Choroid plexus epithelial cell (primary cell): ENCODE measurements around the gene USH2A.
A peak's percentile ranks its signal among the peaks of the same experiment; 100 is the strongest.

Source experiments
- DNase-seq: peaks from one replicate; pipeline ENCODE4 v3.0.0-alpha.2; 2010; ENCODE audit warnings: low read depth
- H3K4me3 ChIP-seq: 2 replicates; pipeline ENCODE4 v1.5.1; 2011; ENCODE audit warnings: low read depth, mild to moderate bottlenecking, control low read depth, low read length, moderate library complexity
- TF ChIP-seq, protein P1 (sequence below): conservative IDR thresholded peaks from 2 replicates; pipeline ENCODE4 v1.5.1; 2011; ENCODE audit warnings: low read depth, mild to moderate bottlenecking, control low read depth, inconsistent platforms, low read length, moderate library complexity

Gene USH2A

DNA sequence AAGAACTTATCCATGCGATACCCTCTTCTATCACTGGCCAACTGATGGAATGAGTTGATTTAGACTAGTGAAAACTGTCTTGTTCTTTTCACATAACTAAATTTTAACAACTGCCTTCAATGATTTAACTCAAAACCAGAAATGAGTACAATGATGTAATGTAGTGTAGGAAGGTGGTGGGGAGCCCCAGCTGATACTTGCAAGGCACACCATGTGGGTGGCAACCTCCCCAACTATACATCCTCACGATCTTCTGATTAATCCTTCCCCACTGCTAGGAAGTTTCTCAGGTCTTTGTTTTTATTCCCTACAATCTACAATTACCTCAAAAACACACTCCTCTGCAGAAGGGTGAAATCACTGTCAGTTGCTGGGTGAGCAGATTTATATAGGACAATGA lies 755.5 kb downstream of the USH2A start:
- TF ChIP-seq, protein P1, sequence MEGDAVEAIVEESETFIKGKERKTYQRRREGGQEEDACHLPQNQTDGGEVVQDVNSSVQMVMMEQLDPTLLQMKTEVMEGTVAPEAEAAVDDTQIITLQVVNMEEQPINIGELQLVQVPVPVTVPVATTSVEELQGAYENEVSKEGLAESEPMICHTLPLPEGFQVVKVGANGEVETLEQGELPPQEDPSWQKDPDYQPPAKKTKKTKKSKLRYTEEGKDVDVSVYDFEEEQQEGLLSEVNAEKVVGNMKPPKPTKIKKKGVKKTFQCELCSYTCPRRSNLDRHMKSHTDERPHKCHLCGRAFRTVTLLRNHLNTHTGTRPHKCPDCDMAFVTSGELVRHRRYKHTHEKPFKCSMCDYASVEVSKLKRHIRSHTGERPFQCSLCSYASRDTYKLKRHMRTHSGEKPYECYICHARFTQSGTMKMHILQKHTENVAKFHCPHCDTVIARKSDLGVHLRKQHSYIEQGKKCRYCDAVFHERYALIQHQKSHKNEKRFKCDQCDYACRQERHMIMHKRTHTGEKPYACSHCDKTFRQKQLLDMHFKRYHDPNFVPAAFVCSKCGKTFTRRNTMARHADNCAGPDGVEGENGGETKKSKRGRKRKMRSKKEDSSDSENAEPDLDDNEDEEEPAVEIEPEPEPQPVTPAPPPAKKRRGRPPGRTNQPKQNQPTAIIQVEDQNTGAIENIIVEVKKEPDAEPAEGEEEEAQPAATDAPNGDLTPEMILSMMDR: no peak
- DNase-seq: no peak
- H3K4me3 ChIP-seq: no peak overlapping the region

DNA sequence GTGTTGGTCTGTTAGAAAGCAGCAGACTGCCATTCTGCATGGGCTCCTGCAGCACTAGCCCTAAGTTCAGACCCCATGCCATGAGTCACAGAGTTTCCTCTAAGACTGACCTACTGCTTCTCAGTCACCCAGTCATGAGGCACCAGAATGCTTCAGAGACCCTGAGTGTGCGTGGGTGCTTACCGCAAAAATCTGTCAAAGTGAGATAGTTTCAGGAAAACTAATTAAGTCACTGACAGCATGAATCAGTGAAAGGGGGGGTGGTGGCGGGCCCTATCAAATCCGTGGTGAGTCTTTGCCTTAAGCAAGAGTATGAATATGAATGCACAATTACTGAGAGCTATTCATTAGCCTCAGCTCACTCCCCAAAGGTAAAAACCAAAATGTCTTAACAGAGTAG lies 758.0 kb downstream of the USH2A start:
- H3K4me3 ChIP-seq: no peak overlapping the region
- TF ChIP-seq, protein P1: no peak
- DNase-seq: peak; percentile 30

DNA sequence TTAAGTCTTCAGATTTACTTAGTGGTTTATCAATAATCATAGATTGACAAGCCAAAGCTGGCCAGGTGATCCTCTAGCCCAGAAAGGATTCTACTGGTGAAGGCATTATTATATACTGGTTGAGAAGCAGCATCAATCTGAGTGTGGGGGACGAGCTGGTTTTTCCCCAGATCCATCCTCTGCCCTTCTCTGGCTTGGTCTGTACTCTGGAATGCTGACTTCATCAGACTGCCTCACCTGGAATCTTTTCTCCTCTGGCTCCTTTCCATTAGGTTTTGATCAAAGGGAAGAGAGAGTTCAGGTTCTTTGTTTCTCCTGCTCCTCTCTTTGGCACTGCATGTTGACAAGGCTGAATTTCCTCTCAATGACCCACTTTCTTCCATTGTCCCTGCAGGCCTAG lies 762.2 kb downstream of the USH2A start:
- TF ChIP-seq, protein P1: no peak
- no peak for DNase-seq
- no peak overlapping the region for H3K4me3 ChIP-seq

DNA sequence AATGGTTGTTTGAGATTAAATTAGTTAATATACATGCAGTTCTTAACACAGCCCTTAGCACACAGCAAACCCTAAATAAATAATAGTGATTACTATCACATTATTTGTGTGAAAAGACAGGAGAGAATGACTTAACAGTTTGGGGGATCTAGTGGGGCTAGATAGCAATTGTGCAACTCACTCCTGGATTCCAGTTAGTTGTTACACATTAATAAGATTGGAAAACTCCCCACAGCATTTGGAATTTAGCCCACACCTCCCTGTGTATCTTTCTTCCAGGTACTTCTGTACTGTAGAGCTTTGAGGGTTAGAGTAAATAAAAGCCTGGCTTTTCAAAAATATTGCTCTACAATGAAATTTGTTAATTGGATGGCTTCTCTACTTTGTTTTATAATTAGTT lies 763.0 kb downstream of the USH2A start:
- no peak for DNase-seq
- TF ChIP-seq, protein P1: no peak
- no peak overlapping the region for H3K4me3 ChIP-seq

DNA sequence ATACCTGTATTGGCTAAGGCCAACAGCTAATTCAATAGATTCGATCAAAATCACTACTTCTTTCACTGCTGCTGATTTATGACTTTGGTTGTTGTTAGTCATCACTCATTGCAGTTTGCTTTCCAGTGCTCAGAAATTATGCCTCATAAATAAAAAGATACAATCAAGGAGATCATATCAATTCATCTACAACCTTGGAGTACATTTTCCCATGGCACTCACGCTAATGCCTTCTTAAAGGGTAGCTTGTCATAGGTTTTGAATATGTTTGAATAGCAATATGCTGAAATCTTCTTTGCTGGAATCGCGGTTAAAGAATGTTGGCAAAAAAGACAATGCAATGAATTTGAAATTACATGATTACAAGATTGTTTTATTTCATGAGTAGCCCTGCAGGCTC lies 766.2 kb downstream of the USH2A start:
- TF ChIP-seq, protein P1: no peak
- no peak overlapping the region for H3K4me3 ChIP-seq
- no peak for DNase-seq

DNA sequence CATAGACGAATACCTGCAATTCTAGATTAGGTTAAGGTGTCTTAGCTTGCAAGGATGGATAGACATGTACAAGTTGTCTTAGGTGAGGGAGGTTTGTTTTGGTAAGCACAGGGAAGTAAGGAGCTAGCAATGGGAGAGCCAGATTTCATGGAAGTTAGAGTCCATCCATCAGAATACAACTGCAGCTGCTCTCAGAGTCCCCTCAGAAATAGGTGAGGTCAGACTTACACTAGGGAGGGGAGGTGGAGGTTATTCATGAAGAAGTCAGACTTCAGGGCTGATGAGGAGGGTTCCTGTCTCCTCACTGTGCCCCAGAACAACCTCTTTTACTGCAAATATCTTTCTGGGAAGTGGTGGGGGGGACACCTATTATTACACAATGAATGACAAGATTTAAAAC lies 770.9 kb downstream of the USH2A start:
- no peak overlapping the region for H3K4me3 ChIP-seq
- TF ChIP-seq, protein P1: no peak
- DNase-seq: no peak

DNA sequence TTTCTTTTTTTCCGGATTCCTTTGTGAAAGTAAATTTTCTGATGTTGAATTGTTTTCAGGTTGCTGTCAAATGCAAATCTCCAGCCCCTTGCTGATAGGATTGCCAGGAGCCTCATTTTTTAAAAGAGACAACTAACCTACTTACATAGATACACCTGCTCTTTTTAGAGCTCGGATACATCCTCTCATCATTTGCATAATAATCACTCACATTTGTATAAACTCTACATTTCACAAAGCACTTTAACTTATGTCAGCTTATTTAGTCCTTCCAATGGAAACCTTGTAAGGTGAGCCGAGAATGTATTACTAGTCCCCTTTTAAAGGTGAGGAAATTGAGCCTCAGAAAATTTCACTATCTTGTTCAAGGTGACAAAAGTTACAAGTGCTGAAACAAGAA lies 771.4 kb downstream of the USH2A start:
- no peak overlapping the region for H3K4me3 ChIP-seq
- no peak for DNase-seq
- TF ChIP-seq, protein P1: no peak
